GM08714 (cell line): ENCODE results near the gene SETBP1.

Experiments used
- H3K4me3 ChIP-seq: fragments of 200-500 bp; sonication (Bioruptor generic); 2 replicates; pipeline ENCODE4 v1.5.1; 2014; ENCODE audit warnings: mild to moderate bottlenecking, low read length, inconsistent platforms
- ZNF274 ChIP-seq: IDR thresholded peaks from 2 replicates; pipeline ENCODE4 v1.6.1; 2012; ENCODE audit warnings: mild to moderate bottlenecking, low read depth, low read length

SETBP1 gene

GRCh38 chr18:44882163-44882868, 201.6 kb downstream of the SETBP1 start:
- H3K4me3 ChIP-seq = no peak overlapping the region
- no peak for TF ChIP-seq ZNF274

DNA sequence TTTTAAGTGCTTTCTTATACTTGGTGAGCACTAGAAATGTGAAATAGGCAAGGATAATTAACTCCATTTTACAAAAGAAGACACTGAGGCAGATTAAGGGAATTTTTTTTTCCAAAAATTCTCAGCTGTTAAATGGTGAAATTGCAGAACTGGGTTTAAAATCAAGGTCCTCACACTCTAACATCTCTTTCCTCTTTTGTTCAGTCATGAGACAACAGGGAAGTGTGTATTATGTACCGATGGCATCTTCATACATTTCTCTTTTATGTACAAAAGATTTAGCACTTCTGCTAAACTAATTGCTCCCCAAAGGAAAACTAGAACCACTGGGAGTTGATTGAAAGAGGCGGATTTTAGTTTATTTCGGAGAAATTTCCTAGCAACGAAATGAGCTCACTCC, 203.0 kb downstream of the SETBP1 start:
- H3K4me3 ChIP-seq = no peak overlapping the region
- no peak for TF ChIP-seq ZNF274

DNA sequence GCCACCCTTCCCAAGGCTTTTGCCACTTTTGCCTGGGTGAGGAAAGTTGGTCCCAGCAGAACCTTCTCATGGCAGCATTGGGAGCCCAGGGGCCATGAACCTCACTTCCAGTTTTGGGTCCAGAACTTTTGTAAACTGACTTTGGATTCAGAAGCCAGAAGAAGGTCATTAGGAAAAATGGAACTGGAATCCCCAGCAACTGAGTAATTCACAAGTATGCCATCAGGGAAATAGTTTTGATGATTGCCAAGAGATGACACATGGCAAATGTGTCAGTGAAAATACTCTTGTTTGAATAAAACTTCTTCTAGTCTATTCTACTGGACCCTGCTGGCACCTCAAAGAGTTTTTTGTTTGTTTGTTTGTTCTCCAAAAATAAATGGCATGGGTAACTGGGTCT, 203.7 kb downstream of the SETBP1 start:
- no peak overlapping the region for H3K4me3 ChIP-seq
- no peak for TF ChIP-seq ZNF274

GRCh38 chr18:44885507-44885906, 204.8 kb downstream of the SETBP1 start:
- no peak overlapping the region for H3K4me3 ChIP-seq
- no peak for TF ChIP-seq ZNF274

- TF ChIP-seq ZNF274 = no peak
- H3K4me3 ChIP-seq = no peak overlapping the region
These were observed 206.5 kb downstream of the SETBP1 start for GRCh38 chr18:44887227-44887631.

GRCh38 chr18:44889111-44889510, 208.4 kb downstream of the SETBP1 start:
- H3K4me3 ChIP-seq = no peak overlapping the region
- TF ChIP-seq ZNF274 = no peak

GRCh38 chr18:44893045-44893706, 212.5 kb downstream of the SETBP1 start:
- TF ChIP-seq ZNF274 = no peak
- no peak overlapping the region for H3K4me3 ChIP-seq

DNA sequence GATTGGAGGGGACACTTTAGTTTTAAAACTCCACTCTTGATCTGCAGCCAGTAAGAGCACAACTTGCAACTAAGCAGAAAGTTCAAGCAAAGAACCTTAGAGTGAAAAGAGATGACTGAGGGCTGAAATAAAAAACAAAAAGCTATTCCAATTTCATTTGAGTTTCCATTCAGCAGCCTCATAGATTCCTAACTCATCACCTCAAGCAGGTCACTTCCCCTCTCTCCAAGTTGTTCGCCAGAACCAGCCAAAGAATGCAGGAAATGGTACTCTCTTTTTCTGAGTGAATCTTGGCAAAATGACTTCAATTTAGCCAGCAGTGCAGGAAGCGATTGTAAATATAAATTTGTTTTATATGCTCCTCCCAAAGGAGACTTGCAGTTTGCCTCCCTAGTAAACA, 213.3 kb downstream of the SETBP1 start:
- H3K4me3 ChIP-seq = no peak overlapping the region
- no peak for TF ChIP-seq ZNF274

DNA sequence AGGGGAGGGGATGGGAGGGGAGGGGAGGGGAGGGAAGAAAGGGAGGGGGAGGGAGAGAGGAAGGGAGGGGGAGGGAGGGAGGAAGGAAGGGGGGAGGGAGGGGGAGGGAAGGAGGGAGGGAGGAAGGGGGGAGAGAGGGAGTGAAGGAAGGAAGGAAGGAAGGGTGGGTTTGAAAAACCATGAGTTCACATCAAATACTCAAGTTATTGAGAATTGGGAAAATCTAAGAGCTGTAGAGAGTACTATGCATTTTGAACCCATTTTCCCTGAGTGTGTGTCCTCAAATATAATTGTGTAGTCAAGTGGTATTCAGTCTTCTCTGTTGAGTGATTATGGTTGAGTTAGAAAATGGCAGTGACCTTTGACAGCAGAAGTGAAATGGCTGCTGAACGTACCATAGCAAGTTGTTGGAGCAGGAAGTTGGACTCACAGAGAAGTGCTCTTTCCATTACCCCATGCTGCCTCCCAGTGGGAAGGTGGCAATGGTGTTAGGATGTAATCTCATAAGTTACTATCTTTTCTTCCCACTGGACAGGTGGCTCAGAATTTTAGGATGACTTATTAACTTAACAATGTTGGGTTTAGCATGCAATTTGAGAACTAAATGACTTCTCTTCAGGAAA, 214.6 kb downstream of the SETBP1 start:
- TF ChIP-seq ZNF274 = no peak

GRCh38 chr18:44896846-44897245, 216.2 kb downstream of the SETBP1 start:
- no peak overlapping the region for H3K4me3 ChIP-seq
- TF ChIP-seq ZNF274 = no peak

More for the DNA sequence above, 214.6 kb downstream of the SETBP1 start:
- no peak overlapping the region for H3K4me3 ChIP-seq

GRCh38 chr18:44897411-44897810, 216.7 kb downstream of the SETBP1 start:
- H3K4me3 ChIP-seq = no peak overlapping the region
- no peak for TF ChIP-seq ZNF274

DNA sequence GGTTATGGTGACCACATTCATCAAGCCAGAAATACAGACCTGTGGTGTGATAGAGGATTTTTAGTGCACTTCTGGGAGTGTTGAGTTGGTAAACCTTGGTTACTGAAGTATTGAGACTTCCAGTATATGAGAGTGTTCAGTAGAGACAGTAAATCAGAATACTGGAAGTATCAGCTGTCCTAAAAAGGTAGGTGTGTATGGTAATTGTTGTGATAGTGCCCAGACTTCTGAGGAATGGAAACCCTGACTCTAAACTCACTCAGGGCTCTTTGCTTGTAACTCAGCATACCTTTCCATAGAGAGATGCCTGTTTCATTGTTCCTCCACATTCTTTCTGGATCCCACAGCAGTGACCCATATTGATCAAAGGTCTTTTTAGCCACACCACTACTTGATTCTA, 217.1 kb downstream of the SETBP1 start:
- H3K4me3 ChIP-seq = no peak overlapping the region
- TF ChIP-seq ZNF274 = no peak

DNA sequence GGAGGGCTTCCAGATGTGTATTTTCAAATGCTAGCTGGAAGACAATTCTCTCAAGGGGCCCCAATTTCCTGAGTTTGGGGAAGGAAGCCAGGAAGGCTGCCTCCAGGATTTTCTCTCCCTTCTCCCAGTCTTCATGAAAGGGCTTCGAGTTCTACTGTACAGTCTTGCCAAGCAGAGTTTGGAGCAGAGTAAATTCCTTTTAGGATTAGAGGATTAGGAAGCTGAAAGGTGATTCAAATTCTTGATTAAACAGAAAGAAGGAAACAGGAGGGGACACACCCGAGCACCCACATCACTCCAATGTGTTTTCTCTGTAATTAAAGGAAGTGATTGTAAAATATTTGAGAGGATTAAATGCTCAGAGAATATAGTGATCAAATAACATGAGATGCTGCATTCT, 217.8 kb downstream of the SETBP1 start:
- no peak for TF ChIP-seq ZNF274
- no peak overlapping the region for H3K4me3 ChIP-seq

- H3K4me3 ChIP-seq = no peak overlapping the region
- no peak for TF ChIP-seq ZNF274
These were observed 219.1 kb downstream of the SETBP1 start for GRCh38 chr18:44899832-44900231.

GRCh38 chr18:44900627-44901026, 219.9 kb downstream of the SETBP1 start:
- TF ChIP-seq ZNF274 = no peak
- H3K4me3 ChIP-seq = no peak overlapping the region
